GM12892 (cell line): ENCODE results near the gene HDAC2.
A peak's percentile ranks its signal among the peaks of the same experiment; 100 is the strongest.
"Not testable (repeated sequence)": the region's sequence is repeated elsewhere in the genome, so short reads cannot be mapped to it uniquely, and the experiment has no call there.

Experiments
- DNase-seq: peaks from one replicate; pipeline ENCODE4 v3.0.0; 2011; ENCODE audit not compliant: insufficient read length
- FAIRE-seq: peaks from 2 replicates; lab custom pipeline; 2011; peaks lifted over from hg19 to GRCh38; lab: Jason Lieb, UNC
- POLR2A ChIP-seq: IDR thresholded peaks from 2 replicates; pipeline ENCODE4 v1.6.1; 2011; ENCODE audit warnings: low read depth, low read length, control low read depth
- POLR2AphosphoS5 ChIP-seq: IDR thresholded peaks from 2 replicates; pipeline ENCODE4 v1.6.1; 2011; ENCODE audit warnings: low read depth, low read length, control low read depth
- TAF1 ChIP-seq: IDR thresholded peaks from 2 replicates; pipeline ENCODE4 v1.6.1; 2011; ENCODE audit warnings: low read depth, mild to moderate bottlenecking, control low read depth, low read length, borderline replicate concordance

HDAC2 gene

DNA sequence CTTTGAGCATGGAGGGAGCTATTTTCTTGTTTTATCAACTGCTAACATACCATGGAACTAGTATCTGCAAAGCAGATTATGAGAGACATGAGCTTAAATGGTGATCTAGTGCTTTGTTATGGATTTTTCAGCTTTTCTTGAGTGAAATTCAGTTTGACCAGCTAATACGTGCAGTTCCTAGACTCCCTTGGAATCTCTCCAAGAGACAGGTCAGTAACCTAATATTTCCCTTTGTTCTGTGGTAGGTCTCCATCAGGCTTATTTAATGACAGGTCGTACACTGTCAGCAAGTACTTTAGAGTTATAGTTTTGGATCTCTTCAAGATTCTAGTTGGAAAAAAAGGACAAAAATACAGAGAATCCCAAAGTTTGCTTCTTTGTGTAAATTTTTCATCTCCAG is 43.9 kb downstream of the HDAC2 start:
- FAIRE-seq (no peak), DNase-seq (no peak)
- TF ChIP-seq TAF1 = no peak
- TF ChIP-seq POLR2AphosphoS5 = no peak
- TF ChIP-seq POLR2A = no peak

DNA sequence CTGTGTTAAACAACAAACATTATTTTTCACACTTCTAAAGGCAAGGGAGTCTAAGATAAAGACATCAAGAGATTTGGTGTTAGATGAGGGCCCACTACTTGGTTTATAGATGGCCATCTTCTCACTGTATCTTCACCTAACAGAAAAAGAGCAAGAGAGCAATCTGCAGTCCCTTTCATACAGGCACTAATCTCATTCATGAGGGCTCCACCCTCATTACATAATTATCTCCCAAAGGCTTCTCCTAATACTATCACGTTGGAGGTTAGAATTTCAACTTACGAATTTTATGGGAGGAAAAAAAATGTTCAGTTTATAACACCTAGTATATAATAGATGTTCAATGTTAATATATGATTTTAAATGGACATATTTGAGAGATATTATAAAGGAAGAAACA is 45.6 kb downstream of the HDAC2 start:
- no peak for DNase-seq
- no peak for TF ChIP-seq POLR2AphosphoS5
- no peak for TF ChIP-seq POLR2A
- no peak for TF ChIP-seq TAF1
- FAIRE-seq = no peak

DNA sequence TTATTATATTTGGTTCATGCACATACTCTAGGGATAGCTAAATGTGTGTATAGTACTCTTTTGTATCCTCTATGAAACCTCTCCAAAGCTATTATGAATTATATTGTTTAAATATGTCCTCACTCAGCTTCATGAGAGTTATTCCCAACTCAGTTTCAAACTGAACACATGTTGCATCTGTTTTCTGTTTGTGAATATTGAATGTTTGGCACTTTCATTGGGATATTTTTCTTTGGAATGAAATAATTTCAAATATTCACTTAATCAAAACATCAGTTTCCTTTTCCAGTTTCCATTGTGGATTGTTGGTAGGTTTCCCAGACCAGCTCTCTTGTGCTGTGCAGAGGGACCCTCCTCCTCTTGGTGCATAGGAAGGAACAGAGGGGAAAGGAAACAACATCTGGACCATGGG is 46.6 kb downstream of the HDAC2 start:
- DNase-seq (no peak), FAIRE-seq (no peak)
- TF ChIP-seq TAF1 (no peak), POLR2AphosphoS5 (no peak), POLR2A (no peak)

DNA sequence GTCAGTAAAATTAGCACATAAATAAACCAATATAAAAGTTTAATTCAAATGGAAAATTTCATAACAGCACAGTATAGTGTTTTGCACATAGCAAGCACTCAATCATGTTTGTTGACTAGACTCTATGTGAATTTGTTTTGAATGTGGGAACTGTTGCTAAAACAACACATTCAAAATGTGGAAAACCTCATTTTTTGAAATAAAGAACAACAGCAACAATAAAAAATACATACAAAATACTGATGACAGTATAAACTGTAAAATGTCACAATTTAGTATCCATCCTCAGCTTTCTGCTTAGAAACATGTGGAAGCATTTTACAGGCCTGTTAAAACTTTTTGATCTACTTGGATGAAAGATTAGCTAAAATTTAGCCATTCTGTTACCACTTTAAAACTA is 47.4 kb downstream of the HDAC2 start:
- FAIRE-seq (no peak), DNase-seq (no peak)
- TF ChIP-seq TAF1 (no peak), POLR2AphosphoS5 (no peak), POLR2A (no peak)

DNA sequence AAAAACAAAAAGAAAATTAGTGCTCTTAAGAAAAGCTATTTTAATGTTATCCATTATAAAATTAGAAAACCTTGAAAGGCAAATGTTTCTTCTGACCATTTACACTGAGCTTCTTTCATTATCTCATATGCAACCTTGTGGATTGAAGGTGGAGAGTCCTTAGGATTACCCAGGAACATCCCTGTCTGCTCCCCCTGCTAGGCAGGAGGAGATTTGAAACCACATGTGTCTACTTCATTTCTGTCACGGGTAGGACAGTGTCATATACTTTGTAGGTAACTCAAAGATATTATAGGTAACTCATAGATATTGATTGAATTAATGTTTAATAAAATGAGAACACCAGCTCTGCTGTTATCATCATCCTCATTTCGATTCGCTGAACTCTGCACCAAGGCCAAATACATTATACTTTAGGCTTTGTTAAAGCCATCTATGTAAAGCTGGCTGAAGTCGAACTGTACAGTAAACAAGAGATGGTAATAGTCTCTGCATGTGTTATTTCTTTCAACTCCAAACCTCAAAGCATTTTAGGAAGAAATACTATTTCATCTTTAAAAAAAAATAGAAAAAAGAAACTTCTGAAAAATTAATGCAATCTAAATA is 49.5 kb downstream of the HDAC2 start:
- DNase-seq (no peak), FAIRE-seq (no peak)
- TF ChIP-seq TAF1 = no peak
- TF ChIP-seq POLR2A = no peak
- TF ChIP-seq POLR2AphosphoS5 = no peak

DNA sequence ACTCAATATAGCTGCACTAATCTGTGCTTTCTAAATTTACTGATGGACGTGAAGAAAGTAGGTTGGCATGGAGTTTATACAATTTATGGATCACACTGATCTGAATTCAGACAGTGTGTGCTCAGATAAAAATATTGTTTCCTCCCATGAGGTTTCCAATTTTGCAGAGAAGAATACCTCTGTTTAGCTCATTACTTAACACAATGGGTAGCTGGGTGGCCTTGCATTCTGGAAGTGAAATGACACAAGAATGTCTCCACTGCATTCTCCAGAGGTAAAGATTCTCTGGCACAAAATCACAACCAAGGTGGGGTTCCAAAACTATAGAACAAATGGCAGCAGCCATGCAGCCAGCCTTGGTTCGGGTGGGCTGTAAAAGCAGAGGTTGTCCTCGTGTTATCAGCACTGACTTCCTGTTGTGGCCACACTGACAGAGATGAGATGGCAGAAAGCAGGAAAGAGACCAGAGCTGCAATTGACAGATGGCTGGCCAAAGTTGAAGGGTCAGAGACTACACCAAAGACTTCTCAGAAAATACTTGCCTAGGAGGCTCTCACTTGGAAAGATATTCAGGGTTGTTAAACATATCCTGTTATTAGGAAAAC is 50.2 kb downstream of the HDAC2 start:
- DNase-seq (no peak), FAIRE-seq (peak; percentile 84)
- TF ChIP-seq POLR2A (no peak), TAF1 (no peak), POLR2AphosphoS5 (no peak)

DNA sequence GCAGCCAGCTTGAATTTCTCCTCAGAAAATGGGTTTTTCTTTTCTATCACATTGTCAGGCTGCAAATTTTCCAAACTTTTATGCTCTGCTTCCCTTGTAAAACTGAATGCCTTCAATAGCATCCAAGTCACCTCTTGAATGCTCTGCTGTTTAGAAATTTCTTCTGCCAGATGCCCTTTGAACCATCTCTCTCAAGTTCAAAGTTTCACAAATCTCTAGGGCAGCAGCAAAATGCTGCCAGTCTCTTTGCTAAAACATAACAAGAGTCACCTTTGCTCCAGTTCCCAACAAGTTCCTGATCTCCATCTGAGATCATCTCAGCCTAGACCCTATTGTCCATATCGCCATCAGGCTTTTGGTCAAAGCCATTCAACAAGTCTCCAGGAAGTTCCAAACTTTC is 60.7 kb downstream of the HDAC2 start:
- FAIRE-seq, DNase-seq: not testable (repeated sequence)

DNA sequence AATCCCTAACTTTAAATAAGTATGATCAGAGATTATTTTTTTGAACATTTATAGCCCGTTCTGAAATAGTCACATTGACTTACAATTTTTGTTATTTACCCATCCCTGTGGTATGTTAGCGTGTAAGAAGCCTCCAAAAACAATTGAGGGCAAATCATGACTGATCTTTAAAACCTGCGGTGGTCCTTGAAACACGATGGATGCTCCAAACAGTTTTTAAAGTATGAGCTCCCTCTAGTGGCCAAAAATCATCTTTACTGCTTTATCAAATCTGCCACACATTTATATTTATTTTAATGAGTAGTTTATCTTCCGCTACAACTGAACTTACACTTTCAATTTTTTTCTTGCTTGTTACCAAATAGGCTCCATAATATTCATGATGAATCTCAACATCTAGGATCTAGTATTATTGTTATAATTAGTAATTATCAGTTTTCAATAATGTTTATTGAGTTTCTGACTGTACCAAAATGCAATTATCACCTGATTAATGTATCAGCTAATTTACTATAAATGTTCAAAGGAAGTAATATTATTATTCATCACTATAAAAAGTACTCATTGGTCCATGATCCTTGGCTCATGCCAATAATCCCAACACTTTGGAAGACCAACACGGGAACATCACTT is 61.6 kb downstream of the HDAC2 start:
- TF ChIP-seq POLR2A = no peak
- TF ChIP-seq POLR2AphosphoS5 = no peak
- TF ChIP-seq TAF1 = no peak
- FAIRE-seq = peak; percentile 65
- peak; percentile 19 for DNase-seq

DNA sequence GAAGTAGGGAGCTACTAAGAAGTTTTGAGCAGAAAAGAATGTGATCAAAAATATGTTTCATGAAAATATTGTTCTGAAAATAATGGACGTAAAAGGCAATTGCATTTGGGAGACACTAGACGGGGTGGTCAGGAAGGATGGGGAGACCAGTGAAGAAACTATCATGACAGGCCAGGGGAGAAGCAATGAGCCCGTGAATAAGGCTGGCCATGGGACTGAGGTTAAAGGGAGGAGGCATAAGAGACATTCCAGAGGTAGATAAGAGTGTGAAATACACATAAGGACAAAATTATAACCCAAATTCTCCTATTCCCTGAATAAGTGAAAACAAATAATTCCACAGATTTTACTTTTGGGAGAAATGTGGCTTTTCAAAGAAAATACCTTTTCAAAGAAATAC is 62.1 kb downstream of the HDAC2 start:
- FAIRE-seq = no peak
- TF ChIP-seq TAF1 = no peak
- no peak for TF ChIP-seq POLR2A
- no peak for TF ChIP-seq POLR2AphosphoS5

DNA sequence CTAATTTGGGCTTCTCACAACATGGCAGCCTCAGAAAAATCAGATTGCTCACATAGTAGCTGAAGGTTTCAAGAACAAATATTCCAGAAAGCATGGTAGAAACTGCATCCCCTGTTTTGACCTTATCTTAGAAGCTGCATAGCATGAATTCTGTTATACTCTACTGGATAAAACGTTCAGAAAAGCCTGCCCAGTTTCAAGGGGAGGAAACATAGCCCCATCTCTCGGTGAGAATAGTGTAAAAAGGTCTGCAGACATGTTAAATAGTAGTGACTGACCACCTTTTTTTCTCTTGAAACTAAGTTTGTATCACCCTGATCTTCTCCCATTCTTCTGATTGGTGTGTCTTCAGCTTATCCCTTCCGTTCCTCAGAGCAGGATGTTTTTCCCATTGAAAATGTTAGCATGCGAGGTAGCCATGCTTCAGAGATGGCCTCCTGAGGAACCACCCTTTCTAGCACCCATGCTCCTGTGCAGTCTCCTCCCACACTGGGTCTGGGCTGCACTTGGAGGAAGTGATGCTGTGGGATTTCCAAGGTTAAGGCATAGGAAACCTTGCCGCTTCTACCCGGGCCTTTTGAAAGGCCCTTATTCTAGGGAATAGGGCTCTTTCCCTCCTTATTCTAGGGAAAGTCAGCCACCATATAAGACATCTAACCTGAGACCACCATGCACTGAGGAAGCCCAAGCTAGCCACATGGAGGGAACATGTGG is 63.7 kb downstream of the HDAC2 start:
- FAIRE-seq (no peak), DNase-seq (no peak)
- TF ChIP-seq POLR2AphosphoS5 = no peak
- no peak for TF ChIP-seq TAF1
- TF ChIP-seq POLR2A = no peak

More for the DNA sequence above, 62.1 kb downstream of the HDAC2 start:
- no peak for DNase-seq

DNA sequence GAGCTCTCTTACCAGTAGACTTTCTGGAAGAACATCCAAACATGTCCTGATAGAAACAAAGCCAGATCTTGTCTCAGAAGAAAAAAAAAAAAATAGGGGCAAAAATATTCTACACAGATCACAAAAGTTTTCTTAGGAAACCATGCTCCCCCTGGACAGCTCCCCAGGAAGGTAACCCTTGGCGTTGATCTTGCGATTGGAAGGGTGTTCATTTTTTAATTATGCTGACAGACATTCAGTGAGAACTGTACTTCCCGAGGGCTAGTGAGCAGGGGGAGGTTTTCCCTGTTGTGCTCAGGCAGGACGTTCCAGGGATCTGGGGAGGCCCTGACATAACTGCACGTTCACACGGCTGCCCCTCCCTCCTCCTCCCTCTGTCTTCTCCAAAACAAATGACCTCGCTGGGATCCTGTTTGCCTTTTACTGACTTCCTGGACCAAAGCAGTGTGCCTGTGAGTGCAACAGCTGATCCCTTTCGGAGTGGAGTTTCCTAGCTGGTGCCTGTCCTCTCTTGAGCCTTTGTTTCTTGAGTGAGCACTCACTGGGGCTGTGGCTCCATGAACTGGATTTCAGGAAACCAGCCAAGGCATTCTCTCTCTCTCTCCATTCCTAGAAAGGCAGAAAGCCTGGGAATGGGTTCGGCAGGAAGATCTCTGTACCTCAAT is 67.2 kb downstream of the HDAC2 start:
- no peak for TF ChIP-seq POLR2A
- TF ChIP-seq TAF1 = no peak
- TF ChIP-seq POLR2AphosphoS5 = no peak
- DNase-seq (no peak), FAIRE-seq (no peak)

DNA sequence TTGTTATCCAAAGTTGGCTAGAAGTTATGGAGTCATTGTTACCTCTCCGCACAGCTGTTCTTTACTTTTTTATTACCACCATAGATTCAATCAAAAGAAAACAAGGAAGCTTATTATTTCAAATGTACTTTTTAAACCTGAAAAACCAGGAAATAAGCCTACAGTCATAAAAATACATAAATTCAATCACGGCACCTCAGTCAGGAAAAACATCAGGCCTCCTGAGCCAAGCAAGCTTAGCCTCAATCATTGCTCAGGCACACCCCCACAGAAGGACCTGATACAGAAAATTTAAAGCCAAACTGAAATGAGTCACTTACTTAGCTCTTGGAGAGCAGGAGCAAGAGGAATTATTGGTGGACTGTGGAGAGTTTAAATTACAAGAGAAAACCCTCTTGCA is 69.5 kb downstream of the HDAC2 start:
- DNase-seq = no peak
- TF ChIP-seq POLR2A (no peak), POLR2AphosphoS5 (no peak)
- FAIRE-seq = no peak
